ENCODE results near the gene SLC39A6. TPM values are rescaled to one million over a fixed set of nuclear protein-coding genes. Genes with fewer than 3 reads are reported as not detected.

The SLC39A6 gene
- total RNA-seq, 1 donor from 2014 or later, result 11.9 TPM

GRCh38 chr18:36157441-36157840 is 28.3 kb upstream of the SLC39A6 start:
- DNase-seq, result no peak
- peaks cover 98% of the 10 kb centered on the region for H3K36me3 ChIP-seq
- no peaks in the 10 kb centered on the region for H3K9me3 ChIP-seq (replicated peaks)
- H3K27me3 ChIP-seq (ENCODE audit: low read depth), result no peaks in the 10 kb centered on the region
- no peak overlapping the region for H3K4me3 ChIP-seq
- H3K4me1 ChIP-seq, result no peaks in the 10 kb centered on the region
- TF ChIP-seq, protein P1, sequence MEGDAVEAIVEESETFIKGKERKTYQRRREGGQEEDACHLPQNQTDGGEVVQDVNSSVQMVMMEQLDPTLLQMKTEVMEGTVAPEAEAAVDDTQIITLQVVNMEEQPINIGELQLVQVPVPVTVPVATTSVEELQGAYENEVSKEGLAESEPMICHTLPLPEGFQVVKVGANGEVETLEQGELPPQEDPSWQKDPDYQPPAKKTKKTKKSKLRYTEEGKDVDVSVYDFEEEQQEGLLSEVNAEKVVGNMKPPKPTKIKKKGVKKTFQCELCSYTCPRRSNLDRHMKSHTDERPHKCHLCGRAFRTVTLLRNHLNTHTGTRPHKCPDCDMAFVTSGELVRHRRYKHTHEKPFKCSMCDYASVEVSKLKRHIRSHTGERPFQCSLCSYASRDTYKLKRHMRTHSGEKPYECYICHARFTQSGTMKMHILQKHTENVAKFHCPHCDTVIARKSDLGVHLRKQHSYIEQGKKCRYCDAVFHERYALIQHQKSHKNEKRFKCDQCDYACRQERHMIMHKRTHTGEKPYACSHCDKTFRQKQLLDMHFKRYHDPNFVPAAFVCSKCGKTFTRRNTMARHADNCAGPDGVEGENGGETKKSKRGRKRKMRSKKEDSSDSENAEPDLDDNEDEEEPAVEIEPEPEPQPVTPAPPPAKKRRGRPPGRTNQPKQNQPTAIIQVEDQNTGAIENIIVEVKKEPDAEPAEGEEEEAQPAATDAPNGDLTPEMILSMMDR (IDR thresholded peaks at IDR 0.05; ENCODE audit: borderline replicate concordance), result no peak
- no peak overlapping the region for H3K27ac ChIP-seq (replicated peaks)
- intact Hi-C loops (cut with micrococcal nuclease), result no loop called here

DNA sequence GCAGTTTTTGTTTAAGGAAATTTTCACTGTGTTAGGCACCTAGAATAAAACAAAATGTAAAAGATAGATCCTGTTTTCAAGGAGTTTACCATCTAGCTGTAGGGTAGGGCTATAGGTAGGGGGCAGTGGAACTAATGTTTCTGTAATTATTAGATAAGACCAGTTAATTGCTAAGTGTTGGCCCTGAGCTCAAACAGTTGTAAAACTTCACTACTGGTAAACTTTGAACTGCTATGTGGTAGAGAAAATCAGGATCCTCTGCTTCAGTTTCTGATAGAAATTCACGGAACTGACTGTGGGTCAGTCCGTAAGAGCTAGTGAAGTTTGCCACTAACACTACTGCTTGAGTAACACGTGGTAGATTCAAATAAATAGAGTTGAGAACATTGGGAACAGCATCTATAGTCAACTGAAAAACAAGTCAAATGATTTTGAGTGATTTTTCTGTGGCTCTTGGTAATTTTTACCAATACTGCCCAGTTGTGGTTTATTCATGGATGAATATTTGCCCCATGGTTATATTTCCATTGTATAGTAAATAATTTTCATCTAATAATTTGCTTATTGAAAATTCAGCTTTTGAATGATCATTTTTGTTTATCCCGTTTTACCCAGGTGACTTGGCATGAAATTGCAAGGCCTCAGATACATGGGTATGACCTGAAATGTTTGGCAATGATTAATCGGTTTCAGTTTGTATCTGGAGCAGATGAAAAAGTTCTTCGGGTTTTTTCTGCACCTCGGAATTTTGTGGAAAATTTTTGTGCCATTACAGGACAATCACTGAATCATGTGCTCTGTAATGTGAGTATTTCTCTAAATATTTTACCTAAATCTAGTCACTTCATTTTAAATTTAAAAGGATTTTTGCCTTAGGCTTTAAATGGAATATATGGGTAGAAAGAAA is 27.0 kb upstream of the SLC39A6 start:
- H3K9me3 ChIP-seq (replicated peaks), result no peaks in the 10 kb centered on the region
- H3K27ac ChIP-seq (replicated peaks), result no peak overlapping the region
- no peaks in the 10 kb centered on the region for H3K4me1 ChIP-seq
- intact Hi-C loops (cut with micrococcal nuclease), result no loop called here
- TF ChIP-seq, protein P1 (IDR thresholded peaks at IDR 0.05; ENCODE audit: borderline replicate concordance), result no peak
- H3K4me3 ChIP-seq, result no peak overlapping the region
- peaks cover 98% of the 10 kb centered on the region for H3K36me3 ChIP-seq
- H3K27me3 ChIP-seq (ENCODE audit: low read depth), result no peaks in the 10 kb centered on the region
- no peak for DNase-seq

- H3K36me3 ChIP-seq, result peaks cover 97% of the 10 kb centered on the region
- DNase-seq, result no peak
- H3K9me3 ChIP-seq (replicated peaks), result no peaks in the 10 kb centered on the region
- intact Hi-C loops (cut with micrococcal nuclease), result no loop called here
- H3K27ac ChIP-seq (replicated peaks), result no peak overlapping the region
- no peaks in the 10 kb centered on the region for H3K27me3 ChIP-seq (ENCODE audit: low read depth)
- TF ChIP-seq, protein P1 (IDR thresholded peaks at IDR 0.05; ENCODE audit: borderline replicate concordance), result no peak
- H3K4me3 ChIP-seq, result no peak overlapping the region
- H3K4me1 ChIP-seq, result no peaks in the 10 kb centered on the region
Measured at GRCh38 chr18:36153771-36154170, 24.6 kb upstream of the SLC39A6 start.

DNA sequence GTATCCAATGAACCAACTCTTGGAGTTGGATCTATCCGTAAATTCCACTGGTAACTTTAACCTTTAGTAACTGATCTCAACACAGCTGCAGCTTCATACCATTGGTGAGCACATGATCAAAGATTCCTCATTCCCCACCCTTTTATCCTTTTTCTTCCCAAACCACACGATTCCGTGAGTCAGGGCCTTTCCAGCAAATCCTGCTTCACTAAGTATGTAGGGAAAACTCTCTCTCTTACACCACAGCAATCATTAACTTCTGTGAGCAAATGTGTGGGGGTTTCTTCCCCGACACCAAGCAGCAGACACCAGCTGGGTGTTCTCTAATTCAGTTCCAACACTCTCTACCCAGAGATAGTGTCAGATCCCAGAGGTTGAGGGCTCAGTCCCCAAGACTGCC is 24.1 kb upstream of the SLC39A6 start:
- Histone ChIP-seq H3K27ac (replicated peaks) (no peak overlapping the region), H3K4me1 (no peaks in the 10 kb centered on the region), H3K9me3 (replicated peaks) (no peaks in the 10 kb centered on the region), H3K4me3 (no peak overlapping the region), H3K27me3 (ENCODE audit: low read depth) (no peaks in the 10 kb centered on the region), H3K36me3 (peaks cover 97% of the 10 kb centered on the region)
- intact Hi-C loops (cut with micrococcal nuclease), result no loop called here
- DNase-seq, result no peak
- TF ChIP-seq, protein P1 (IDR thresholded peaks at IDR 0.05; ENCODE audit: borderline replicate concordance), result no peak

- Histone ChIP-seq H3K9me3 (replicated peaks) (no peaks in the 10 kb centered on the region), H3K4me1 (no peaks in the 10 kb centered on the region), H3K4me3 (no peak overlapping the region), H3K27ac (replicated peaks) (no peak overlapping the region), H3K36me3 (peaks cover 97% of the 10 kb centered on the region), H3K27me3 (ENCODE audit: low read depth) (no peaks in the 10 kb centered on the region)
- no peak for DNase-seq
- intact Hi-C loops (cut with micrococcal nuclease), result no loop called here
- TF ChIP-seq, protein P1 (IDR thresholded peaks at IDR 0.05; ENCODE audit: borderline replicate concordance), result no peak
Measured at GRCh38 chr18:36152781-36153180, 23.6 kb upstream of the SLC39A6 start.
